ENCODE results near the gene LRP5.

LRP5 gene

DNA sequence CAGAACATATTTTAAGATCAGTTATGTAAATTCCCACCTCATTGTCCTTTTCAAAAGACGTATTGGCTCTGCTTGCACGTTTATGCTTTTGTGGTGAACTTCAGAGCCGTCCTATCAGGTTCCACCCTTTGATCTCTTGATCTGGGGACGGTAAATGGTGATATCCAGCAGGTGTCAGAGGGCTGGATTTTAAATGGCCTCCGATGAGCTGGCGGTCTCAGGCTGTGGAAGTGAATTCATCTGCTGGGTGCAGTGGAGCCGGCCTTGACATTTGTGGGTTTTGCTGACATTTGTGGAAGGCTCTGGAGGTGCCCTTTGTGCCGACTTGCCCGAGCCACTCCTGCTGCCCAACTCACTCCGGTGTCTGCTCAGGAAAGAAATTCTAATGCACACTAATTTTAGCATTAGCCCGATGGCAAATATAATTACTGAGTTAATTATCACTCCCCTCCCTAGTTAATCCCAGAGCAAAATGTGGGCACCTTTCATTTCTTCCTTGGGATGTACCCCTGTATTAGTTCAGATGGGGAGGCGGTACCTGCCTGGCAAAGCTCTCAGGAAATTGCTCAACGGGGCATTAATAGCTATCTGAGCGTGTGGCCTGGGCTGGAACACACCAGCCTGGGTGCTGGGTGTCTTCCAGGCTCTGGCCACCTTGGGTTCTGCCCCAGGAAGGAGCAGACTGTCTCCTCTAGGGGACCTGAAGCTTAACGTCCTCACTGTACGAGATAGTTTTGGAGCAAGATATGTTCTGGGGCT, 9.1 kb downstream of the LRP5 start:
- H3K4me3 ChIP-seq (ENCODE audit: low read depth, low read length) = no peak overlapping the region
- no peak for TF ChIP-seq CTCF (IDR thresholded peaks at IDR 0.05; ENCODE audit: low read depth, low read length)

- no peak for TF ChIP-seq CTCF (IDR thresholded peaks at IDR 0.05; ENCODE audit: low read depth, low read length)
- H3K4me3 ChIP-seq (ENCODE audit: low read depth, low read length) = no peak overlapping the region
These were observed 9.7 kb downstream of the LRP5 start for GRCh38 chr11:68322052-68322430.

DNA sequence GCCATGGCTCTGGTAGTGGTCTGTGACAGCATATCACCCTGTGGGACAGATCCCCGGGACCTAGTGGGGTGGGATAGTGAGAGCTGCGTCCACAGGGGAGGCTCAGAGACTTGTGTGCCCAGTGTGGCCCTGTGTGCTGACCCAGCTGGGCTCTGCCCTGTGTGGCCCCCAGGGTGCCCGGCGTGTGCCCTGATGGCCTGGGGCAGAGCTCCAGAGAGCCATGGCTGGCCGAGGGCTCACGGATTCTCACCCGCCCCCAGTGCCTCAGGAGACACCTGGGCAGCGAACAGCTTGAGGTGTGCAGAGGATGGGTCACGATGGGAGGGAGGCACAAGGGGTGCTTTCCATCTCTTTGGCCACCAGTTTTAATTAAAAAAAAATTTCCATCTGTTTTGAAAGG, 11.8 kb downstream of the LRP5 start:
- TF ChIP-seq CTCF (IDR thresholded peaks at IDR 0.05; ENCODE audit: low read depth, low read length) = no peak
- no peak overlapping the region for H3K4me3 ChIP-seq (ENCODE audit: low read depth, low read length)

DNA sequence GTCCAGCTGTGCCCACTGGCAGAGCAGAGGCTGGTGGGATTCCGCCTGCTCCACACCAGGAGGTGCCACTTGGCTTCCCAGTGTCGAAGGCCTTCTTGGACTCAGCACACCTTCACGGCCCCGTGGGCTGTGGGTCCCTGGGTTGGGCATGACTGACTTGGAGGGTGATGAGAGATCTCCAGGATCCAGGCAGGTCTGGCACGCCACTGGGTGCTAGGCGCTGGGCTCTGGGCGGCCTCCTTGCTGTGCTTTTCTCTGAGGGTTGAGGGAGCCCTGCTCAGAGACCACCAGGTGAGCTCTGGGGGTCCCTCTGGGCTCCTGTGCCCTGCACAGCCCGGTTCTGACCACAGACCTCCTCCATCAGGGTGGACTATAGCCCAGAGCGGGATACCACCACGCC, 12.3 kb downstream of the LRP5 start:
- no peak overlapping the region for H3K4me3 ChIP-seq (ENCODE audit: low read depth, low read length)
- TF ChIP-seq CTCF (IDR thresholded peaks at IDR 0.05; ENCODE audit: low read depth, low read length) = no peak

DNA sequence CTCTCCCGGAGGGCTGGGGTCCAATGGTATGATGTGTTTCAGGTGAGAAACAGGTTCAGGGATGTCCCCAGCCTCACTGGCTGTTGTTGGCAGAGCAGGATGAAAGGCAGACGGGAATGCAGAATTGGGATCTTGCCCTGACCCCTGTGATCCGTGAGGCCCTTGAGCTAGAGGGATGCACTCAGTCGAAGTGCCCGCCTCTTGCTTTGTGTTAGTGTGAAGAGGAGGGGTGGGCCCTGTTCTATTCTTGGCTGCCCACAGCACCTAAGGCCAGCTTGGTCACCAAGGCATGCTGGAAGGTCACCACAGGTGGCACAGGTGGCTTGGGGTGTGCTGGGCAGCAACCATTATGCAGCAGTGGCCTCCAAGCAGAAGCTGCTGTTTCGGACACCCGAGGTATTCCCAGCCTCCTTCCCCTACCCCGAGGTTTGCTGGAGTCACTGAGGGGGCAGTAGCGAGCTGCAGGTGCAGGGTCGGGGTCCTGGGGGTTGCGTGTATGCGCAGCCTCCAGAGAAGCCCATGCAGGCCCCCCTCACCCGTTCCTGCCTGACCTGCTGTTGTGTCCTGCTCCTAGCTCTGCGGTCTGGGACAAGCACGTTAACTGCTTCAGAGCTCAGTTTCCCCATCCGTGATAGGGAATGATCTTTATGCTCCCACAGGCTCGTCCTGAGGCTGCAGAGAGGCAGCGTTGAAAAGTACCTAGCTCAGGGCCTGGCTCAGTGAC, 13.0 kb downstream of the LRP5 start:
- H3K4me3 ChIP-seq (ENCODE audit: low read depth, low read length) = no peak overlapping the region
- TF ChIP-seq CTCF (IDR thresholded peaks at IDR 0.05; ENCODE audit: low read depth, low read length) = no peak

GRCh38 chr11:68325907-68326220, 13.5 kb downstream of the LRP5 start:
- H3K4me3 ChIP-seq (ENCODE audit: low read depth, low read length) = no peak overlapping the region
- TF ChIP-seq CTCF (IDR thresholded peaks at IDR 0.05; ENCODE audit: low read depth, low read length) = no peak

Data from WI38 (cell line).